ENCODE measurements around the gene ADCY9. TPM values are rescaled to one million over a fixed set of nuclear protein-coding genes. Genes with fewer than 3 reads are reported as not detected.

The ADCY9 gene
- total and polyA plus RNA-seq, 12 donors, result 2.3 to 37.6 (median 17.8) TPM

DNA sequence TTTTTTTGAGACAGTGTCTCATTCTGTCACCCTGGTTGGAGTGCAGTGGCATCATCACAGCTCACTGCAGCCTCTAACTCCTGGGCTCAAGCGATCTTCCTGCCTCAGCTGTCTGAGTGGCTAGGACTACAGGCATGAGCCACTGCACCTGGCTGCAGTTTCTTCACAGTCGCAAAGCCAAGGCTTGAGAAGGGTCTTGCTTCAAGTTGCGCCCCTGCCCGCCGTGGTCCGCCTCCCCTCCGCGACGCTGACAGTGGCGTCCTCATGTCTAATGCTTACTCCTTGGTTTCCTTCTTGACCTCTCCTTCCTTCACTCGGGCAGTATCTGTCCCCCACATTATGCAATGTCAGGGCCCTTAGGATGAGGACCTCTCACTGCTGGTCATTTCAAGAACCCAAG is 112.7 kb downstream of the ADCY9 start:
- intact Hi-C loops (cut with DNase I), result no loop called here

DNA sequence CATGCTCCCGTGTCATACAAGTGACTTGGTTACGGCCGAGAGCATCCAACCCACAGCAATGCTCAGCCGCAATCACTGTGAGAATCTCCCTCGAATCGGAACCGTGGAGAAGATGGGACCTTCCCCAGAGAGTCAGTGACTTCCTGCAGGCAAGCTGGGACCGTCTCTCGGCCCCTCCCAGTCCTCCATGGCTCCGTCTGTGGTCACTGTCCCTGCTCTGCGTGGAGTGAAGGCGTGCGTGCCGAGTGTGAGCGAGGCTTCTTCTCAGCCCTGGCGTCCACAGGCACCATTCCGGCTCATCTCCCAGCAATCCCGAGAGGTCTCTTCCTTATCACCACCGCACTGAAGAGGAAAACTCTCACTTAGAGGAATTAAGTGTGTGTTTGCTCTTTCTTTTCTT is 113.1 kb downstream of the ADCY9 start:
- intact Hi-C loops (cut with DNase I), result no loop called here
- 88 to 97% (median 96%) methylated on average over 13 to 19 of the region's 19 CpGs for WGBS, 4 donors

More for the DNA sequence above, 112.7 kb downstream of the ADCY9 start:
- DNase-seq, result no peak
- H3K4me3 ChIP-seq, result no peak overlapping the region
- H3K4me1 ChIP-seq (replicated peaks in 1 of 2), result no peaks in the 10 kb centered on the region
- no peaks in the 10 kb centered on the region for H3K27me3 ChIP-seq
- H3K36me3 ChIP-seq (replicated peaks in 1 of 2), result no peaks in the 10 kb centered on the region
- WGBS, 4 donors, result 92 to 98% (median 96%) methylated on average over 11 of the region's 11 CpGs
- H3K9me3 ChIP-seq (replicated peaks in 1 of 3), result no peaks in the 10 kb centered on the region
- no peak for TF ChIP-seq POLR2A (IDR thresholded peaks at IDR 0.05)
- TF ChIP-seq, protein P1, sequence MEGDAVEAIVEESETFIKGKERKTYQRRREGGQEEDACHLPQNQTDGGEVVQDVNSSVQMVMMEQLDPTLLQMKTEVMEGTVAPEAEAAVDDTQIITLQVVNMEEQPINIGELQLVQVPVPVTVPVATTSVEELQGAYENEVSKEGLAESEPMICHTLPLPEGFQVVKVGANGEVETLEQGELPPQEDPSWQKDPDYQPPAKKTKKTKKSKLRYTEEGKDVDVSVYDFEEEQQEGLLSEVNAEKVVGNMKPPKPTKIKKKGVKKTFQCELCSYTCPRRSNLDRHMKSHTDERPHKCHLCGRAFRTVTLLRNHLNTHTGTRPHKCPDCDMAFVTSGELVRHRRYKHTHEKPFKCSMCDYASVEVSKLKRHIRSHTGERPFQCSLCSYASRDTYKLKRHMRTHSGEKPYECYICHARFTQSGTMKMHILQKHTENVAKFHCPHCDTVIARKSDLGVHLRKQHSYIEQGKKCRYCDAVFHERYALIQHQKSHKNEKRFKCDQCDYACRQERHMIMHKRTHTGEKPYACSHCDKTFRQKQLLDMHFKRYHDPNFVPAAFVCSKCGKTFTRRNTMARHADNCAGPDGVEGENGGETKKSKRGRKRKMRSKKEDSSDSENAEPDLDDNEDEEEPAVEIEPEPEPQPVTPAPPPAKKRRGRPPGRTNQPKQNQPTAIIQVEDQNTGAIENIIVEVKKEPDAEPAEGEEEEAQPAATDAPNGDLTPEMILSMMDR (IDR thresholded peaks at IDR 0.05), result no peak
- no peak overlapping the region for H3K27ac ChIP-seq

DNA sequence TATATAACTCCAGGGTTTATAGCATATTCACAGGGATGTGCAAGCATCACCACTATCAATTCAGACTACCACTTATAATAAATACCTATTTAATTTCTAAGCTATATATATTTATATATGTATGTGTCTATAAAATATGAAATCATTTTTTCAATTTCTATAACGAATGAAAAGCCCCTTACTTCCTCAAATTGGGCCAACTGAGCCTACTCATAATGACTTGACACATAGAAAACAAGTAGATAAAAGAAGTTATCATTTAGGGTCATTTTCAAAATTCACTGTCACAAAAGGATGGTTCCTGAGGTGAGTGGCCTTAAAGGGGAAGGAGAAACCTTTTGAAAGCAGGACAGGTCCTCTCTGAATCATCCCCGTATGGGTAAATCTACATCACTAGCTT is 114.1 kb downstream of the ADCY9 start:
- intact Hi-C loops (cut with DNase I), result no loop called here
- H3K4me1 ChIP-seq (replicated peaks in 1 of 2), result no peaks in the 10 kb centered on the region
- no peaks in the 10 kb centered on the region for H3K27me3 ChIP-seq
- no peak overlapping the region for H3K27ac ChIP-seq
- no peaks in the 10 kb centered on the region for H3K36me3 ChIP-seq (replicated peaks in 1 of 2)
- H3K4me3 ChIP-seq, result no peak overlapping the region
- WGBS, 4 donors, result 83 to 92% (median 88%) methylated on average over 2 of the region's 2 CpGs
- H3K9me3 ChIP-seq (replicated peaks in 1 of 3), result no peaks in the 10 kb centered on the region
- no peak for DNase-seq
- TF ChIP-seq, protein P1 (IDR thresholded peaks at IDR 0.05), result no peak
- no peak for TF ChIP-seq POLR2A (IDR thresholded peaks at IDR 0.05)

More for the DNA sequence above, 113.1 kb downstream of the ADCY9 start:
- H3K27me3 ChIP-seq, result no peaks in the 10 kb centered on the region
- no peak overlapping the region for H3K4me3 ChIP-seq
- no peaks in the 10 kb centered on the region for H3K4me1 ChIP-seq (replicated peaks in 1 of 2)
- H3K27ac ChIP-seq, result no peak overlapping the region
- TF ChIP-seq, protein P1 (IDR thresholded peaks at IDR 0.05), result no peak
- TF ChIP-seq POLR2A (IDR thresholded peaks at IDR 0.05), result no peak
- DNase-seq, result no peak
- H3K36me3 ChIP-seq (replicated peaks in 1 of 2), result no peaks in the 10 kb centered on the region
- no peaks in the 10 kb centered on the region for H3K9me3 ChIP-seq (replicated peaks in 1 of 3)

DNA sequence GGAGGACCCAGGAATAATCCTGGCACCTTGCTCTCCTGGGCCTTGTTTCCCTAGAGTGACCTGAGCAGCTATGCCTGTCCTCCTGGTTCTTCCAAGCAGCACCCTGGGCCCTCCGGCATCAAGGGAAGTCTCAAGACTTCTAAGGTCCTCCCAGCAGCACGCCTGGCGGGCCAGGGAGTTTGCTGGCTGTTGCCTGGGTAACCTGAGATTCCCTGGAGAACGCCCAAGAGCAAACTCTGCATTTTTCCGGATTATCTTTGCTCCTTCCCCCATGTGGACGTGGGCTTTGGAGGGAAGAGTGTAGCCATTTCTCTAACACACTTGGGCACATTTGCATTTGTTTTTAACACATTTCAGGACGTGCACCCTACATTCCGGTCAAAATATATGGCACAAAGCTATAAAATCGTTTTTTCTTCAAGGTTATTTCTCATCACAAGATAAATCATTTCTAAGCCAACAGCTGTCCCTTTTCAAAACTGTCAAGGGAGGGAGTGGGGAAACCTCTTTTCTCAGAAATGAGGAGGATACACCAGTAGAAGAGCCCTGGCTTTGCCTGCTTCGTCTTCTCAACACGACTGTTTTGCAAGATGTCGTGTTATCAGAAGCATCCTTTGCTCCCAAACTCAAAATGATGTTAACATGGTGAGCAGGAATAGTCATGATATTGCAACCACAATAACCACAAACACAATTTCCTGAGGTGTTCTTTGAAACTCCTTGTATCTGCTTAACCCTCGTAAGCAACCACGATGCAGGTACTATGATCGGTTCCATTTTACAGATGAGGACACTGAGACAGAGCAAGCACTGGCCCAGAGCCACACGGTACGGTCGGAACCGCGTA is 116.5 kb downstream of the ADCY9 start:
- H3K9me3 ChIP-seq (replicated peaks in 1 of 3), result no peaks in the 10 kb centered on the region
- TF ChIP-seq POLR2A (IDR thresholded peaks at IDR 0.05), result no peak
- TF ChIP-seq, protein P1 (IDR thresholded peaks at IDR 0.05), result no peak
- H3K4me1 ChIP-seq (replicated peaks in 1 of 2), result no peaks in the 10 kb centered on the region
- H3K36me3 ChIP-seq (replicated peaks in 1 of 2), result no peaks in the 10 kb centered on the region
- H3K27me3 ChIP-seq, result no peaks in the 10 kb centered on the region
- 70 to 80% (median 76%) methylated on average over 19 to 20 of the region's 20 CpGs for WGBS, 4 donors
- H3K4me3 ChIP-seq, result no peak overlapping the region
- H3K27ac ChIP-seq, result peak overlapping the region in 2 of 5 donors; percentile 58 to 69
- intact Hi-C loops (cut with DNase I), result no loop called here
- DNase-seq, result peak in 1 of 7 donors; percentile 23
